Activated CD8-positive, alpha-beta T cell treated with anti-CD3 and anti-CD28 coated beads for 36 hours (primary cell): ENCODE measurements around the gene AGAP1. TPM values are rescaled to one million over a fixed set of nuclear protein-coding genes. Genes with fewer than 3 reads are reported as not detected.

Experiments used
- ATAC-seq: fragments of 200-7000 bp; cut with Tn5 transposase; one replicate; pipeline ENCODE4 v1.10.0; 2021; ENCODE audit warnings: mild to moderate bottlenecking, moderate library complexity
- CTCF ChIA-PET: fragments of 350-600 bp; sonication (Branson Sonifier 250); formaldehyde crosslinking; loops from one replicate; lab custom pipeline; 2021; ENCODE audit warnings: antibody characterized with exemption; lab: Charles Lee
- POLR2A ChIA-PET: fragments of 350-600 bp; sonication (Branson Sonifier 250); formaldehyde crosslinking; loops from one replicate; lab custom pipeline; 2021; ENCODE audit warnings: antibody characterized with exemption; lab: Charles Lee
- DNase-seq: peaks from one replicate; pipeline ENCODE4 v3.0.0-alpha.2; 2020
- H3K27ac Mint-ChIP-seq: one replicate; pipeline ENCODE4 v1.8.0; 2021; ENCODE audit warnings: mild to moderate bottlenecking, mixed read lengths
- H3K27me3 Mint-ChIP-seq: one replicate; pipeline ENCODE4 v1.8.0; 2021; ENCODE audit warnings: mixed read lengths
- H3K36me3 Mint-ChIP-seq: one replicate; pipeline ENCODE4 v1.8.0; 2021; ENCODE audit warnings: low read depth, mixed read lengths
- H3K4me1 Mint-ChIP-seq: one replicate; pipeline ENCODE4 v1.8.0; 2021; ENCODE audit warnings: low read depth, mixed read lengths
- H3K4me3 Mint-ChIP-seq: one replicate; pipeline ENCODE4 v1.8.0; 2021; ENCODE audit warnings: mild to moderate bottlenecking, moderate library complexity, mixed read lengths
- H3K9me3 Mint-ChIP-seq: one replicate; pipeline ENCODE4 v1.8.0; 2021; ENCODE audit warnings: mixed read lengths
- intact Hi-C: fragments of 100-400 bp; cut with micrococcal nuclease; formaldehyde crosslinking; loops from one replicate; pipeline ENCODE4 v1.10.0; 2022
- total RNA-seq, 2 experiments: library from RNA; stranded (reverse); gene quantifications; one replicate each; pipeline ENCODE4 v1.2.3, GENCODE V29; 2021
- TF ChIP-seq, protein P1 (sequence below): fragments of 200-600 bp; IDR thresholded peaks from one replicate; pipeline ENCODE4 v1.8.0; 2022; ENCODE audit warnings: antibody characterized with exemption, mild to moderate bottlenecking

Gene AGAP1
- total RNA-seq, 2 experiments from 2014 or later, result 2.5 to 2.9 TPM

GRCh38 chr2:236172255-236173035, 678.6 kb downstream of the AGAP1 start:
- H3K36me3 Mint-ChIP-seq, result no peaks in the 10 kb centered on the region
- DNase-seq, result no peak
- TF ChIP-seq, protein P1, sequence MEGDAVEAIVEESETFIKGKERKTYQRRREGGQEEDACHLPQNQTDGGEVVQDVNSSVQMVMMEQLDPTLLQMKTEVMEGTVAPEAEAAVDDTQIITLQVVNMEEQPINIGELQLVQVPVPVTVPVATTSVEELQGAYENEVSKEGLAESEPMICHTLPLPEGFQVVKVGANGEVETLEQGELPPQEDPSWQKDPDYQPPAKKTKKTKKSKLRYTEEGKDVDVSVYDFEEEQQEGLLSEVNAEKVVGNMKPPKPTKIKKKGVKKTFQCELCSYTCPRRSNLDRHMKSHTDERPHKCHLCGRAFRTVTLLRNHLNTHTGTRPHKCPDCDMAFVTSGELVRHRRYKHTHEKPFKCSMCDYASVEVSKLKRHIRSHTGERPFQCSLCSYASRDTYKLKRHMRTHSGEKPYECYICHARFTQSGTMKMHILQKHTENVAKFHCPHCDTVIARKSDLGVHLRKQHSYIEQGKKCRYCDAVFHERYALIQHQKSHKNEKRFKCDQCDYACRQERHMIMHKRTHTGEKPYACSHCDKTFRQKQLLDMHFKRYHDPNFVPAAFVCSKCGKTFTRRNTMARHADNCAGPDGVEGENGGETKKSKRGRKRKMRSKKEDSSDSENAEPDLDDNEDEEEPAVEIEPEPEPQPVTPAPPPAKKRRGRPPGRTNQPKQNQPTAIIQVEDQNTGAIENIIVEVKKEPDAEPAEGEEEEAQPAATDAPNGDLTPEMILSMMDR, result no peak
- H3K27ac Mint-ChIP-seq, result no peak overlapping the region
- no peaks in the 10 kb centered on the region for H3K4me1 Mint-ChIP-seq
- H3K27me3 Mint-ChIP-seq, result peaks cover 67% of the 10 kb centered on the region
- CTCF ChIA-PET, result interaction anchor here (1.3 to 3.2 kb wide), 2 partner anchors 8 to 393 kb away, joined by 5 to 18 read pairs; no protein-coding TSS in a partner anchor
- intact Hi-C loops, result no loop called here
- H3K9me3 Mint-ChIP-seq, result no peaks in the 10 kb centered on the region
- H3K4me3 Mint-ChIP-seq, result no peak overlapping the region
- POLR2A ChIA-PET, result no interaction called here
- no peak for ATAC-seq

DNA sequence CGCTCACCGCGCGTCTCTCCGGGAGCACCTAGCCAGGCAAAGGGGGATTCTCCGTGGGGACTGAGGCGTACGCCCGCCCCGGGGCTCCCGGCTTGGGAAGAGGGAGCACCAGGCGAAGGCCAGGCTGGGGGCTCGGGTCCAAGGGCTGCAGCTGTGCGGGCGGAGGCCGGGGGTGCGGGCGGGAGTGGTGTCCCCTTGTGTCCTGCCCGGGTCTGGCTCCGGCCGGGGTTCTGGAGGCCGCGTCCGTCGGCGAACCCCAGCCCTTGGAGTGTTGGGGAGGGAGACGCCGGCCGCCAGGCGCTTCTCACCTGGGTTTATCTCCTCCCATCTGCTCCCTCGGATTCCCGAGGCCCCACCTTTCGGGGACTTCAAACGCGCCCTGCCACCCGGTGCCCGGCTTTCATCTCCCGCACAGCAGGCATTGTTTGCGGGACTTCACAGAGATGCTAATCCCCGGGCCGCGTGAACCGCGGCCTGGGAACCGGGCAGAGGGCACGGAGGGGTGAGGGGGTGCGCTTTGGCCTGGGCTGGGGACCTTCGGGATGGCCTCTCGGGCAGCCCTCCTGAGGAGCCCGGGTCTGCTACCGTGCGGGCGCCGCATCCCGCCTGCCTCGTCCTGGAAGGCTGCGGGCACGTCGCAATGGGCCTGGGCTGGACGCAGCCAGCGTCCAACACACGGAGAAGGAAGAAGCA, 679.3 kb downstream of the AGAP1 start:
- Mint-ChIP-seq H3K27me3 (peaks cover 73% of the 10 kb centered on the region), H3K27ac (no peak overlapping the region), H3K4me1 (no peaks in the 10 kb centered on the region), H3K9me3 (no peaks in the 10 kb centered on the region), H3K4me3 (no peak overlapping the region), H3K36me3 (no peaks in the 10 kb centered on the region)
- ATAC-seq (no peak), DNase-seq (no peak)
- TF ChIP-seq, protein P1, result no peak
- ChIA-PET CTCF (no interaction called here), POLR2A (no interaction called here)
- intact Hi-C loops, result no loop called here

DNA sequence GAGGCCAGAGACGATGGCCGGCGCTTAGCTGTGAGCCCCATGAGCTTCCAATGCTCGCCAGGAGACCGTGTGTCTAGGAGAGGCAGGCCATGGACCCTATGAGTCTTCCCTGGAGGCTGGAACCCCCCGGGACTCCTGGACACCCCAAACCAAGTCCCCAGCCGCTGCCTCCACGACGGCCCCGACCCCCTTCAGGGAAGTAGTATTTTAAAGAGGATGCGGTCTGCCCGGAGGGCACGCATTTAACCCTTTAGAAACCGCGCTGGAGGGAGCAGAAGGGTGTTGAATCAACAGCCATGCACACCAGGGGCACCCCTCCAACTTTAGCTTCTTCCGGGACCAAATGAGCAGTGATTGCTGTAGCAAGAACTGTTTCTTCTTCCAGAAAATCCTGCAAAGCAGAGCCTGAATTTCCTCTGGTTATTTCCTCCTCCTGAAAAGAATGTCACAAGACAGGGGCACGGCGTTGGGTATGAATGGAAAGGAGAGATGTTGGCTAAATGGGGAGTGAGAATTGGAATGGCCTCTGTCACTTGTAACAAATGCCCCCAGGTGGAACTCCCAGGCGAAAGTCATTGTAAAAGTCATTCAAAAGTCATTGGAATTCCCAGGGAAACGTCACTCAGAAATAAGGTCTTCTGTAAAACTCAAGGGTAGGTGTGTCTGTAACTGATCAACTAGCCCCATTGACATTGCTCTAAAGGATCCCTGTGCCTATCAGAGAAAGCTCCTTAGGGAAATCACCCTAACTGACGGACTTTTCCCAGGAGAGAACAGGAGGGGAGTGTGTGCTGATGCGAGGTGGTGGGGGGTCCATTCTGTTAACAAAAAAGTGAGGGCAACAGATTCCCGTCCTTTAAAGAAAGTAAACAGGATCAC, 680.1 kb downstream of the AGAP1 start:
- TF ChIP-seq, protein P1, result no peak
- ChIA-PET CTCF (no interaction called here), POLR2A (no interaction called here)
- Mint-ChIP-seq H3K27me3 (peaks cover 77% of the 10 kb centered on the region), H3K27ac (no peak overlapping the region), H3K36me3 (no peaks in the 10 kb centered on the region), H3K9me3 (no peaks in the 10 kb centered on the region), H3K4me1 (no peaks in the 10 kb centered on the region), H3K4me3 (no peak overlapping the region)
- ATAC-seq (no peak), DNase-seq (no peak)
- intact Hi-C loops, result no loop called here

GRCh38 chr2:236175548-236176150, 681.8 kb downstream of the AGAP1 start:
- no peak for ATAC-seq
- intact Hi-C loops, result no loop called here
- no peaks in the 10 kb centered on the region for H3K36me3 Mint-ChIP-seq
- peak; percentile 43 for DNase-seq
- POLR2A ChIA-PET, result interaction anchor here (0.6 kb wide), 1 partner anchor 11 kb away, joined by 3 read pairs; no protein-coding TSS in a partner anchor
- no peak overlapping the region for H3K27ac Mint-ChIP-seq
- CTCF ChIA-PET, result interaction anchor here (0.7 to 3.1 kb wide), 8 partner anchors 13 to 410 kb away, joined by 3 to 14 read pairs (median 3); no protein-coding TSS in a partner anchor
- peaks cover 1% of the 10 kb centered on the region for H3K9me3 Mint-ChIP-seq
- TF ChIP-seq, protein P1, result no peak
- H3K27me3 Mint-ChIP-seq, result peaks cover 72% of the 10 kb centered on the region
- peaks cover 2% of the 10 kb centered on the region for H3K4me1 Mint-ChIP-seq
- no peak overlapping the region for H3K4me3 Mint-ChIP-seq
